ENCODE data around the gene DYRK1A.

DYRK1A gene

GRCh38 chr21:37413553-37414291, 47.1 kb downstream of the DYRK1A start:
- Histone ChIP-seq H3K27ac (ENCODE audit: extremely low read depth, low read depth, low read length) (no peak overlapping the region), H3K36me3 (ENCODE audit: control insufficient read depth in 2 of 2, insufficient read depth in 1 of 2, low read length in 2 of 2) (no peaks in the 10 kb centered on the region), H3K9me3 (ENCODE audit: control insufficient read depth, insufficient read depth, low read depth, low read length) (no peaks in the 10 kb centered on the region), H3K4me3 (ENCODE audit: low read depth, low read length) (no peak overlapping the region), H3K4me1 (ENCODE audit: control insufficient read depth, insufficient read depth, low read length) (peaks cover 24% of the 10 kb centered on the region)
- TF ChIP-seq SCRT1 (tag by site-specific recombination; IDR thresholded peaks at IDR 0.05; ENCODE audit: borderline replicate concordance) (no peak), INSM2 (tag by site-specific recombination; IDR thresholded peaks at IDR 0.05) (no peak), KLF9 (tag by site-specific recombination; IDR thresholded peaks at IDR 0.05; ENCODE audit: low read depth) (no peak), EGR2 (tag by site-specific recombination; IDR thresholded peaks at IDR 0.05; ENCODE audit: low read depth) (no peak), ZNF623 (tag by site-specific recombination; IDR thresholded peaks at IDR 0.05) (no peak), KLF16 (tag by site-specific recombination; IDR thresholded peaks at IDR 0.05) (no peak), SP2 (tag by site-specific recombination; IDR thresholded peaks at IDR 0.05) (no peak), ZBTB26 (tag by site-specific recombination; optimal IDR thresholded peaks at IDR 0.05) (no peak), HOXD13 (CRISPR knock-in tag; IDR thresholded peaks at IDR 0.05; ENCODE audit: borderline replicate concordance) (no peak), TRIM28 (IDR thresholded peaks at IDR 0.05; ENCODE audit: borderline replicate concordance, low read length) (no peak), ZNF629 (tag by site-specific recombination; IDR thresholded peaks at IDR 0.05) (no peak), PATZ1 (tag by site-specific recombination; IDR thresholded peaks at IDR 0.05) (no peak), ZNF837 (tag by site-specific recombination; IDR thresholded peaks at IDR 0.05) (no peak), ZNF133 (tag by site-specific recombination; IDR thresholded peaks at IDR 0.05) (no peak), ZSCAN23 (tag by site-specific recombination; IDR thresholded peaks at IDR 0.05) (no peak), ZBTB17 (tag by site-specific recombination; IDR thresholded peaks at IDR 0.05) (no peak), ZFHX2 (tag by site-specific recombination; conservative IDR thresholded peaks at IDR 0.05) (no peak), SALL2 (tag by site-specific recombination; IDR thresholded peaks at IDR 0.05; ENCODE audit: borderline replicate concordance) (no peak), ZNF501 (tag by site-specific recombination; IDR thresholded peaks at IDR 0.05) (no peak)
- ChIA-PET CTCF (interaction anchor here (0.5 to 0.6 kb wide), 2 partner anchors 70 to 247 kb away, joined by 3 to 6 read pairs; no protein-coding TSS in a partner anchor), POLR2A (no interaction called here)

Measured in HEK293 (cell line).